GM21381 (cell line): Measurements from ENCODE around the gene CEBPA.

Experiments used
- ATAC-seq: cut with Tn5 transposase; IDR thresholded peaks from one replicate; pipeline ENCODE4 v1.9.1; 2021; ENCODE audit warnings: mild to moderate bottlenecking, moderate library complexity; ENCODE audit not compliant: unreplicated experiment

The CEBPA gene

GRCh38 chr19:33289261-33289660 is 13.1 kb downstream of the CEBPA start:
- no peak for ATAC-seq

GRCh38 chr19:33288666-33289065 is 13.7 kb downstream of the CEBPA start:
- ATAC-seq: no peak

GRCh38 chr19:33287927-33288326 is 14.4 kb downstream of the CEBPA start:
- ATAC-seq: no peak

- ATAC-seq: no peak
These were observed 14.9 kb downstream of the CEBPA start for GRCh38 chr19:33287438-33287837.

- ATAC-seq: no peak
These were observed 15.4 kb downstream of the CEBPA start for GRCh38 chr19:33286899-33287298.

GRCh38 chr19:33285441-33285927 is 16.9 kb downstream of the CEBPA start:
- no peak for ATAC-seq

GRCh38 chr19:33284756-33285155 is 17.6 kb downstream of the CEBPA start:
- ATAC-seq: no peak

- no peak for ATAC-seq
These were observed 18.1 kb downstream of the CEBPA start for GRCh38 chr19:33284146-33284643.

- ATAC-seq: no peak
These were observed 18.7 kb downstream of the CEBPA start for GRCh38 chr19:33283589-33283988.

- no peak for ATAC-seq
These were observed 20.2 kb downstream of the CEBPA start for GRCh38 chr19:33282036-33282671.

GRCh38 chr19:33281296-33281926 is 20.9 kb downstream of the CEBPA start:
- no peak for ATAC-seq

- peak; percentile 75 for ATAC-seq
These were observed 21.9 kb downstream of the CEBPA start for GRCh38 chr19:33280351-33280921.

GRCh38 chr19:33279430-33280350 is 22.6 kb downstream of the CEBPA start:
- peak; percentile 7 for ATAC-seq

- no peak for ATAC-seq
These were observed 23.7 kb downstream of the CEBPA start for GRCh38 chr19:33278403-33279269.

- no peak for ATAC-seq
These were observed 24.3 kb downstream of the CEBPA start for GRCh38 chr19:33278023-33278402.

- no peak for ATAC-seq
These were observed 24.9 kb downstream of the CEBPA start for GRCh38 chr19:33277434-33277833.

- ATAC-seq: no peak
These were observed 26.3 kb downstream of the CEBPA start for GRCh38 chr19:33275933-33276619.

GRCh38 chr19:33275559-33275932 is 26.8 kb downstream of the CEBPA start:
- no peak for ATAC-seq

GRCh38 chr19:33274663-33275558 is 27.4 kb downstream of the CEBPA start:
- no peak for ATAC-seq
